GM18870 (cell line): ENCODE measurements around the gene SLC25A39.
"Not testable (repeated sequence)": the region's sequence is repeated elsewhere in the genome, so short reads cannot be mapped to it uniquely, and the experiment has no call there.

Experiments used
- ATAC-seq: cut with Tn5 transposase; IDR thresholded peaks from one replicate; pipeline ENCODE4 v1.9.1; 2021; ENCODE audit warnings: moderate library complexity; ENCODE audit not compliant: unreplicated experiment

The SLC25A39 gene, protein sequence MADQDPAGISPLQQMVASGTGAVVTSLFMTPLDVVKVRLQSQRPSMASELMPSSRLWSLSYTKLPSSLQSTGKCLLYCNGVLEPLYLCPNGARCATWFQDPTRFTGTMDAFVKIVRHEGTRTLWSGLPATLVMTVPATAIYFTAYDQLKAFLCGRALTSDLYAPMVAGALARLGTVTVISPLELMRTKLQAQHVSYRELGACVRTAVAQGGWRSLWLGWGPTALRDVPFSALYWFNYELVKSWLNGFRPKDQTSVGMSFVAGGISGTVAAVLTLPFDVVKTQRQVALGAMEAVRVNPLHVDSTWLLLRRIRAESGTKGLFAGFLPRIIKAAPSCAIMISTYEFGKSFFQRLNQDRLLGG

DNA sequence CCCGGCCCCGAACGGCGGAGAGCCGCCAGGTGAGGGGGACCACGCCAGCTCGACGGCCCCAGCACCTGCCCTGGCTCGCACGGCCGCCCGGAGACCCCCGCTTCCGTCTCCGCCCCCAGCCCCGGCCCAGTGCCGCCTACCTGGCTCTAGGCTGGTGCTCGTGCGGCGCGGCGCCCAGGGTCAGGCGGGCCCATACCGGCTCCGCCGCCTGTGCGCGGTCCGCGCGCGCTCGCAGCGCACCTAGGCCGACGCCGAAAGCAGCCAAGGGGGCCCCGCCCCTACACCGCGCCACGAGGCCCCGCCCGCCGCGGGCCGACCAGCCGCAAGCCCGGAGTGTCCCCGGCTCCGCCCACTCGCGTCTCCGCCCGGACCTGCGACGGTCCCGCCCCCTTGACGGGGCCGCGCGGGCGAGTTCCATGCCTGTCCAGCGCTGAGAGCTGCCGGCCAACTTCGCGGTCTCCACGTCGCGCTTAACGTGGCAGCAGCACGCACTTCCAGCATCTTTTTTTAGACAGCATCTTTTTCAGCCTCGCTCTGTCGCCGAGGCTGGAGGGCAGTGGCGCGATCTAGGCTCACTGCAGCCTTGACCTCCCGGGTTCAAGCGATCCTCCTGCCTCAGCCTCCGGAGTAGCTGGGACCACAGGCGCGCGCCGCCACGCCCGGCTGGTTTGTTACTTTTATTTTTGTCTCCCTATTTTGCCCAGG, at the start of gene SLC25A39:
Gene SLC25A39 (minus strand): TSS at position 253 of the 705 bp plus-strand sequence. CDS start 1,261 bp downstream, outside the sequence.
- peak; percentile 44 for ATAC-seq

DNA sequence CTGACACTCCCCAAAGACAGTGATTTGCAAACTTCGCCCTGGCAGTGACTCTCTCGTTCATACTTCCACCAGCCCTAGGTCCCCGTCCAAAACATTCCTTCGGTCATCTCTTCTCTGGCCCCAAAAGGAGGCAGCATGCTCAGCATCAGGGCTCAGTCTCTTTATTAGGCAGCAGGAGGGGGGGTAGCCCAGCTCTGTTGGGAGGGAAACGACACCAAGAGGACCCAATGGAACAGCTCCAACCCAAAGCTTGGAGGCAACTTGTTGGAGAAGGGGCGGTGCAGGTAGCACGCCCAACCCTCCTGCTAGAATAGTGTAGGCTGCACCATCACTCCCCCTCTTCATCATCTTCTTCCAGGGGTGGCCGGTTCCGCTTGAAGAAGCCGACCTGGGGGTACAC, 47.4 kb upstream of the SLC25A39 start:
- ATAC-seq: no peak

DNA sequence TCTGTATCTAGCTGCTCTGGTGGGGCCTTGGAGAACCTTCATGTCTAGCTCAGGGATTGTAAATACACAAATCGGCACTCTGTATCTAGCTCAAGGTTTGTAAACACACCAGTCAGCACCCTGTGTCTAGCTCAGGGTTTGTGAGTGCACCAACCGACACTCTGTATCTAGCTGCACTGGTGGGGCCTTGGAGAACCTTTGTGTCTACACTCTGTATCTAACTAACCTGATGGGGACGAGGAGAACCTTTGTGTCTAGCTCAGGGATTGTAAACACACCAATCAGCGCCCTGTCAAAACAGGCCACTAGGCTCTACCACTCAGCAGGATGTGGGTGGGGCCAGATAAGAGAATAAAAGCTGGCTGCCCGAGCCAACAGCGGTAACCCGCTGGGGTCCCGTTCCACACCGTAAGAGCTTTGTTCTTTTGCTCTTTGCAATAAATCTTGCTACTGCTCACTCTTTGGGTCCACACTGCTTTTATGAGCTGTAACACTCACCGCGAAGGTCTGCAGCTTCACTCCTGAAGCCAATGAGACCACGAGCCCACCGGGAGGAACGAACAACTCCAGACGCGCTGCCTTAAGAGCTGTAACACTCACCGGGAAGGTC, 44.9 kb upstream of the SLC25A39 start:
- not testable (repeated sequence) for ATAC-seq

DNA sequence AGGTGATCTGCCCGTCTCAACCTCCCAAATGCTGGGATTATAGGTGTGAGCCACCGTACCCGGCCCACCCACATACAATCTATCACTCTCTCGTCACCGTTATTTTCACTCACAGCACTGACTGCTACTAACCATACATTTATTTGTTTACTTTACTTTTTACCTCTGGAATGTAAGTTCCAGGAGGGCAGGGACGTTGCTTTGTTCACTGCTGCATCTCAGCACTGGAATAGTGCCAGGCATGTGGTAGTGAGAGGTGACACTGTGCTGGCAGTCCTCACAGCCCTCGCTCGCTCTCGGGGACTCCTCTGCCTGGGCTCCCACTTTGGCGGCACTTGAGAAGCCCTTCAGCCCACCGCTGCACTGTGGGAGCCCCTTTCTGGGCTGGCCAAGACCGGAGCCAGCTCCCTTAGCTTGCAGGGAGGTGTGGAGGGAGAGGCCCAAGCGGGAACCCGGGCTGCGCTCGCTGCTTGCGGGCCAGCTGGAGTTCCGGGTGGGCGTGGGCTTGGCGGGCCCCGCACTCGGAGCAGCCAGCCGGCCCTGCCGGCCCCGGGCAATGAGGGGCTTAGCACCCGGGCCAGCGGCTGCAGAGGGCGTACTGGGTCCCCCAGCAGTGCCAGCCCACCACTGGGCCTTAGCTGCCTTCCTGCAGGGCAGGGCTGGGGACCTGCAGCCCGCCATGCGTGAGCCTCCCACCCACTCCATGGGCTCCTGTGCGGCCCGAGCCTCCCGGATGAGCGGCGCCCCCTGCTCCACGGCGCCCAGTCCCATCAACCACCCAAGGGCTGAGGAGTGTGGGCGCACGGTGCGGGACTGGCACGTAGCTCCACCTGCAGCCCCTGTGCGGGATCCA, 44.0 kb upstream of the SLC25A39 start:
- ATAC-seq: not testable (repeated sequence)

DNA sequence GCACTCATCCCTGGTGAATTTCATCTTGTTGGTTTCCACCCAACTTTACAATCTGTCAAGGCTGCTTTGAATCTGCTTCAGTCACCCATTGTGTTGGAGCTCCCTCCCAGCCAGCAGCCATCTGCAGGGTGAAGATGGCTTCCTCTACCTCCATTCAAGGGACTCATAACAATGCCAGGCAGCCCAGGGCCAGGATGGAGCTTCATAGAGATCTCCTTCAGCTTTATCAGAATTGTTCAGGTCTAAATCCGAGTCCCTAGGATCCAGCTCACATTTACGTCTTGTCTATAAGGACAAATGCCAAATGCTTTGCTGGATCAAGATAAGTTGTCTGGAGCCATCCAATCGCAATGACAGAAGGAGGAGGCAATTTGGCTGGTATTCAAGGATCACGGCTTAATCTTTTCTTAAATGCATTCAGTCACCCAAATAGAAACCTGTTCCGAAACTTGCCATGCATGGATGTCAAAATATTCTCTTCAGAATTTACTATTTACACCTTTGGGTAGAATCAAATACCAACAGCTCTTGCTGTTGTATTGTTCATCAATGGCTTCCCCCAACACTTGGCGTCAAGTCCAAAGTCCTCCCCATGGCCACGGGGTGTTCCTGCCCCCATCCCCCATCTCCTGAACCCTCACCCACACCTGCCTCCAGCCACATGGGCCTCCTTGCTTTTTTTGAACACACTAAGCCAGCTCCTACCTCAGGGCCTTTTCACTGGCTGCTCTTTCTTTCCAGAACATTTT, 42.8 kb upstream of the SLC25A39 start:
- no peak for ATAC-seq

DNA sequence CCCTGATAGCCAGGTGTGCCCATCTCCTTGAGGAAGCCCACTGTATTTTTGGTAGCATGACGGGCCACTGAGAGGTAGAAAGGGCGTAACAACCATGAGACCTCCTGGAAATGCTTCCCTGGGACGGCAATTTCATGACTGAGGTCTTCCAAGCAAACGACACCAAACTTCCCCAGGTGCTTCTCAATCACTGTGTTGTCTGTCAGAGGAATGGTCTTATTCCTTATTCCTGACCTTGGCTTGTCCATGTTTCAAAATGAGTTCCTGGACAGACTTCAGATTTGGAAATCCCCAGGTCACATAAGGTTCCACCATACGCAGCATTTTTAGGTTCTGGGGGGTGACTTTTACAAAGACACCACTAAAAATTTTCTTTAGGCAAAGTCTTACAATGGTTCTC, 40.4 kb upstream of the SLC25A39 start:
- not testable (repeated sequence) for ATAC-seq

DNA sequence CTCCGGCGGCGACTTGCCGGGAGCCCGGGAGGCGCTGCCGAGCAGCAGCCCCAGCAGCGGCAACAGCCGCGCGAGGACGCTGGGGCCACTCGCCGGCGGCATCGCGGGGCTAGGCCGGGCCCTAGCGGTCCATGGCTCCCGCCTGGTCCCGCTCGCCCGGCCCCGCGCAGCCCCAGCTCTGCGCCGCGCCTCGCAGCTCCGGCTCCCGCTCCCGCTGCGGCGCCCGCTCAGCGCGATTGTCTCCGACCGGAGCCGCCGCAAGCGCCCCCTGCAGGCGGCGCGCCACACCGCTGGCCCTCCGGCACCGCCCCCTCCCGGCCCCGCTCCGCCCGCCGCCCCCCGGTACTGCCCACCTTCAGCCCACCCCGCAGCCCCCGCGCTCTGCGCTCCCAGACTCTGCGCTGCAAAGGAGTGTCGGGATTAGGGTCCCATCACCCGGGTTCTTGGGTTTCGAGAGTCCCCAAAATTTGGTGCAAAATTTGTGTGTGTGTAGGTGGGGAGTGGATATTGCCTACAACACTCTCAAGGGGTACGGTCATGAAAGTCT, 39.1 kb upstream of the SLC25A39 start, which contains the start of gene FAM171A2:
Gene FAM171A2 (minus strand): TSS at position 241 of the 547 bp plus-strand sequence. CDS start 139 bp downstream, at position 102.
- ATAC-seq: no peak

DNA sequence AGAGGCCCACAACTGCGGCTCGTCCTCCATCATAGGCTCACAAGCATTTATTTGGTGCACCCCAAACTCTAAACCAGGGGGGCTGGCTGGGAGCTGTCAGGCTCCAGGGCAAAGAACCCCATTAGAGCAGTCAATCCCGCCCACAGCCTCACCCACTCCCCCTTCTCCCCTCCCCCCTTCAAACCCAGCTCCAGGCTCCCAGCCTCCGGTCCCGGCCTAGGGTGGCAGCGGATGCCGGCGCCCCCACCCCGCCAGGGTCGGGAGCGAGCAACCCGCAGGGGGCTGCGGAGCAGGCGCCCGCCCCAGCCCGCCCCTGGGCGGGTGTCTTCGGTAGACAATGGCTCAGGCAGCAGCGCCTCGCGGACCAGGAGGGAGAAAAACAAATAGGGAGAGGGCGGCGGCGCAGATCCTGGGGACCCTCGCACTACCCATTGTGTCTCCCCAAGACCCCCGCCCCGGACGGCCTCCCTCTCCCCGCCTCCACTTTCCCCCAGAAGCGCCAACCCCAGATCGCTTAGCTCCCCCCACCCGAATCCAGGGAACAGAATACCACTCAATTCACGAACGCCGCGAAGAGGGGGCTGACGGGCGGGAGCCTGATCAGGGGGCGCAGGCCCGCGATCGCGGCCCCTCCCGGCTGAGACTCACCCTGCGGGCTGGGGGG, 38.5 kb upstream of the SLC25A39 start:
- ATAC-seq: no peak

DNA sequence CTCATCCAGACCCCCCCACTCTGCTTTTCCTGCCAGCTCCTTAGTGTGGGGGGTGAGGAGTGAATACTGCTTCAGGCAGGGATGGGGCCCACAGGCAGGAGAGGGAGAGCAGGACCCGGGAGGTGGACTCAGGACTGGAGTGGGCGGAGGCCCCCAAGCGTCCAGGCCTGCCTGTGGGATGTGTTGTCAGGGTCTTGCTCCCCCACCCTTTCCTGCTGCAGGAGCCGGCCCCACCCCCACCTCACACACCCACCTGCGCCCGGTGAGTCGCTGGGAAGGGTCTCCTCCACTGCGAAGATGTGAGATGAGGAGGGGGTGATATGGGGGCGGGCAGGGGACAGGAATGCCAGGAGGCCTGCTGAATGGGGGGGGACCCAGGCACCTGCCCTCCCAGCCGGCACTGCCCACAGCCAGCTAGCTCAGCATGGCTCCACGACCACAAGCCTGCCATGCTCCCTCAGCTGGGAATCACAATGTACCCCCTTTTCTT, 37.9 kb upstream of the SLC25A39 start:
- no peak for ATAC-seq

DNA sequence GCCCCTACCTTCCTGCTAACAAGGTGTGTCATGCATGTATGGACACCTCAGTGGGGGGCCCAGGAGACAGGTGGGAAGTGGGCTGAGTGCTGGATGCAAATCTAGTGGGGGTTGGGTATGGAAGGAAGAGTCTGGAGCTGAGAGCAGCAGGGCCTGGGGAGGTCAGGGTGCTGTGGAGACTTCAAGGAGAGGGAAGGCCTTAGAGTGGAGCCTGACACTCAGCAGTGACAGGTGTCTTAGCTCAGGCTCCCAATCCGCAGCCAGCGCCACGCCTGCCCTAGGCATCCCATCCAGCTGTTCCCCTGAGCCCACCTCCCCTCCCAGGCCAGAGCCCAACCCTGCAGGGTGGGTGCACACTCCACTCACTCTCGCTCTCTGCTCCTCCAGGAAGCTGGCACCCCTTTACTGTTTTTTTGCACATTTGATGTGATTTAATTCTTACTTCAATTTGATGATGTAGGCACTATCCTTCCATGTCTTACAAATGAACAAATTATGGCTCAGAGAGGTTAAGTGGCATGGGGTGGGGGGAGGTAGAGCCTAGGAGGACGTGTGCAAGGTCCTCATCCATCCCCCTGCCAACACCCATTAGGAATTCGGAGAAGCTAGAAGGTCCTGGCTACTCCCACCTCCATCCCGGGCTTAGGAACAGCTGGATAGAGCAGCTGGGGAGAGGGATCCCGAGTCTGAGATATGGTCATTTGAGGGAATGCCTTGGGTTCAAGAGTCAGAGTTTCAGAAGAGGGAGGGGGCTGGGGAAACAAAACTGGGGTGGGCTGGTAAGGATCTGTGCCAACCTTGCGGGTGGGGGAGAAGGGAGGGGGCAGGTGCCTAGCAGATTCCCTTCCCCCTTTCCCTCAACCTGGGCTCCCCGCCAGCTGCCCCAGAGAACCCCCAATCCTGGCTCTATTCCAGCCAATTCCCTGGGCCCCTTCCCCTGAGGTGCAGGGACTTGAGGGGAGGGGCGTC, 37.0 kb upstream of the SLC25A39 start:
- ATAC-seq: no peak

DNA sequence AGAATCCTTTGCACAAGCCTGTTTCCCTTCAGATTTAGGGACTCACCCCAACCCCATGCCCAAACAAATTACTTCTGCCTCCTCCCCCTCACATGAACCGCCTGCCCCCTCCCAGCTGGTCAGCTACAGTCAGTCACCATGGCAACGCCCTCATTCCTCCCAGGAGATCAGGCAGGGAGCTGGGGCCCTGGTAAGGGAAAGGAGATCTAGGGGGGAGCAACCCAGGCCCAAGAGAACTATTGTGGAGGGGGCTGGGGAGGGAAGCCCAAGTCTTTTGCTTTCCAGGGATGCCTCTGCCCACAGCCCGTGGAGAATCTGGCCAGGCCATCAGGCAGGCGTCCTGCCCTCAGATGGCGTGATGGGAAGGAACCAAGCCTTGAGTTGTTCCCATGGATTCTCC, 36.2 kb upstream of the SLC25A39 start:
- ATAC-seq: no peak

DNA sequence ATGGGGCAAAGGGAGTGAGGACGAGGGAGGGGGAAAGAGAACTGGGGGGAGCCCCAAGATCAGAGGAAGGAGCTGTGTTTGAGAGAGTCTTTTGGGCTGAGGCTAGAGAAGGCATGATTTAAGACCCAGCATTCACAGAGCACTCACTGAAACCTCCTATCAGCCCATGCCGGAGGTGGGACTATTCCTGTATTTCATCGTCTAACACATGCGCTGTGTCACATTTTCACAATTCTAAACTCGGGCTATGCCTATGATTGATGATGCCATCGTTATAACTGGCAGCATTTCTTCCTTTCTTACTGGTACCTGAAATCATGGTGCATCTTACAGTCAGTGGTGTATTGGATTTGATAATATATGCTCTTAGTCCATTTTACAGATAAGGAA, 35.5 kb upstream of the SLC25A39 start:
- no peak for ATAC-seq

DNA sequence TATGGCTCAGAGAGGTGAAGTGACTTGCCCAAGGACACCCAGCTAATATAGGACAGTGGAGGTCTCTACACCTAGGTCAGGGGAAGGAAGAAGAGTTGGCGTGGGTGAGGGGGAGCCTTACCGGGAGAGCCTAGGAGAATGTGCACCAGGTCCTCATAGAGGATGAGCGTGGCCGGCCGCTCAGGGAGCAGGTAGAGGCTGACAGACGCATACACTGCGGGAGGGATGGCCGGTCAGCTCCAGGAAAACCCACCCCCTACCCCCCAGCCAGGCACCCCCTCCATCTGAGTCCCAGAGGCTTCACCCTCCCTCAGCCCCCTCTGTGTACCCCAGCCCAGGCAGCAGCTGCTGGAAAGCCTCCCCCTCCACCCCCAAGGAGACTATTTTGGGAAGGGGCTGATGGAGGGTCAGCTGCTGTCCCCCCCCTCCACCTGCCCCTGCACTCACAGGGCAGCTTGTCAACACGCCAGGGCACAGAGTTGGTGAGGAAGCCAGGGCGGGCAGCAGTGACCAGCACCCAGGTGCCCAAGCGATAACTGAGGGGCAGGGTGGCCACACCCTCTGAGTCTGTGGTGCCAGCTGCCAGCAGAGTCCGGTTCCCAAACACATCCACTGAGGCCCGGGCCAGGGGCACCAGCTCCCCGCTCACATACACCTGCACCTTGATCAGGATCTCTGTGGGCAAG, 35.0 kb upstream of the SLC25A39 start:
- no peak for ATAC-seq

DNA sequence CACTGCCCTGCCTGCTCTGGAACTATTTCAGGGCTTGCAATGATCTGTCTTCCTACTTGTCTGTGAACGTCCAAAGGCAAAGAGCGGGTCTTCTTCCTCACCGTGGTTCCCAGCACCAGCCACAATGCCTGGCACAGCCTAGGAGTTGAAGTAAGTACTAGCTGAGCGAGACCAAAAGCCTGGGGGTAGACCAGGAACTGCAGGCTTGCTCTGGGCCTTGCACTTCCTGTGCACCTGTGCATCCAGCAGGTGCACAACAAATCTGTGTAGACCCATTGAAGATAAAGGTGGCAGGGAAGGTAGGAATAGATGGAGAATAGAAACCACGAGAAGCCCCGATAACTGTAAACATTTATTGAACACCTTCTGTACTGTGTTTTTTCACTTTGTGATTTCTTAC, 34.4 kb upstream of the SLC25A39 start:
- no peak for ATAC-seq

DNA sequence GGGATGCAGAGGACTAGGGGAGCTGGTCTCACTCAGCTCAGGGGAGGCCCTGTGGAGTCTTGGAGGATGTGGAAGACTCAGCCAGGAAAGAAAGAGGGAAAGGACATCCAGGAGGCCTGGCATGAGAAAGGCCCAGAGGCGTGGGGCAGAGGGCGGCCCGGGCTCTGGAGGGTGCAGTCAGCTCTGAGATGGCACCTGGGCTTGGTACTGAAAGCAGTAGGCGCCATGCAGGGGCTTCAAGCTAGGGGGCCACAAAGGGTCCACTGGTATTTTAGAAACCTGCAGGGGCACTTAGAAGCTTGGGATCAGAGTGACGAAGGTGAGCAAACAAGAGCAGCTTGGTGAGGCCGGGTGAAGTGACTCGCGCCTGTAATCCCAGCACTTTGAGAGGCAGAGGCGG, 33.4 kb upstream of the SLC25A39 start:
- ATAC-seq: no peak

DNA sequence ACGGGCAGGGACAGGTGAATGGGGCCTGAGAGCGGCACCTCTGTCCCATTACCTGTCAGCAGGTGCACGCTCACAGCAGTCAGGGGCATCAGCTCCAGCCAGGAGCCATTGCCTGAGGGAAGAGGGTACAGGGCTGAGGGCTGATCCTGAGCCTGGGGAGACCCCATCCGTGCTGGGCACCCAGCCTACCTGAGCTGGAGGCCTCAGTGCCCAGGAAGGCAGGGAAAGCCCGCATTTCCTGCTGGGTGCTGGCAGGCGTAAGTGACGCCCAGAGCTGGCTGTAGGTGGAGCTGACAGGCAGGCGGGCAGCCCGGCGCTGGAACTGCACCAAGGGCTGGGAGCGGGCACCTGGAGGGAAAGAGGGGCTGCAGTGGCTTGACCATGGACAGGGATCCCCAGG, 31.6 kb upstream of the SLC25A39 start:
- no peak for ATAC-seq

DNA sequence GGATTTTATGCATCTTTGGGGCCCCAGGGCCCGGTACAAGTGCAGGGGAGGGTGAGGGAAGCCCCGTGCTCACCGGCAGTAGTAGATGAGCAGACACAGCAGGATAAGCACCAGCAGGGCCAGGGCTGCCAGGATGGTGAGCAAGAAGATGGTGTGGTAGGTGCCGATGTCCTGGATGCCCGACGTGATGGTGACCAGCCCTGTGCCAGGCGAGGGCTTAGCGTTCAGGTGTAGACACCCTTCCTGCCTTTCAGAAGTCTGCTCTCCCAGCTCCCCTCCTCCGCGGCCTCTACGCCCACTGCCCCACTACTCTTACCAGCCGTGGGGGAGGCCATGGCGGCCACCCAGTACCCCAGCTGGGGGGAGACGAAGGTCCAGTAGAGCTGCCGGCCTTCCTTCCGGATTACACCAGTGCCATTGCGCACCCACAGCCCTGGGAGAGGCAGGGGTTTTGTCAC, 31.0 kb upstream of the SLC25A39 start:
- no peak for ATAC-seq
